HL-60/S4 (cell line): ENCODE results near the gene RGPD3.
"Not testable (repeated sequence)": the region's sequence is repeated elsewhere in the genome, so short reads cannot be mapped to it uniquely, and the experiment has no call there.

Experiments used
- in situ Hi-C: fragments of 300-500 bp; cut with MboI; formaldehyde crosslinking; loops from 2 replicates; pipeline ENCODE4 v1.14.3; 2022; ENCODE audit warnings: low sequenced_read_pairs

Gene RGPD3

DNA sequence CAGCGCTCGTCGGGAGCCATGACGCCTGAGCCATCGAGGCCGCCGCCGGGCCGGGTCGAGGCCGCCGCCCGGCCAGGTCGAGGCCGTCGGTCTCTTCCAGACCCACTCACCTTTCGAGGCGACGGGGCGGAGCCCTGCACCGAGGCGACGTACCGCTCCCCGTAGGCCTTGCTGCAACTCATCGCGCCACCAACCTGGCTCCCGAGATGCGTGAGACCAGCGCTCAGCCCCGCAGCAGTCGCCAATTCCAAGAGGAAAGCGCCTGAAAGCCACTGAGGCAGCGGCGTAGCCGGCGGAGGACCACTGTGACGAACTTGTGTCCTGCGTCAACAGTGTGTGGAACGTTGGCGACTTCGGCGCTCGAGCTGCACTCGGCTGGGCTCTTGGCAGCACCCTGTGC is at the start of gene RGPD3:
Gene RGPD3, minus strand, starts transcription at position 307 of the 400 bp plus-strand sequence. Its CDS starts 125 bp downstream, at position 182.
- in situ Hi-C loops: not testable (repeated sequence)

DNA sequence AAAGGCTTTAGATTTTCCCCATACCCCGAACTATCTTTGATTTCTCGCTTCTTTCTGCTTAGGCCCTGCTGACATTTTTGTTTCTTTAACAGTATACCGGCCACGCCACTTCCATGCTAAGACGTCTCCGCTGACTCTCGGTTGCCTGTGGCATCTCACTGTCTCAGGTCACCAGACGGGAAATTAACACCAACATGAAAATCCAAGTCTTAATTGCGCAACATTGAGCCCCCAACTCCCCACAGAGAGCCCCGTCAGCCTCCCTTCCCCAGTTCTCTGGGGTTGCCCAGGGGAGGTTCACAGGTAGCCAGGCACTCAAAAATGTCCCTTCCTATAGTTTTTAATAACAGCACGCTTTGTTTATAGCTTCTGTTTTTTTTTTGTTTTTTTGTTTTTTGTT is 49.1 kb upstream of the RGPD3 start:
- in situ Hi-C loops: no loop called here

DNA sequence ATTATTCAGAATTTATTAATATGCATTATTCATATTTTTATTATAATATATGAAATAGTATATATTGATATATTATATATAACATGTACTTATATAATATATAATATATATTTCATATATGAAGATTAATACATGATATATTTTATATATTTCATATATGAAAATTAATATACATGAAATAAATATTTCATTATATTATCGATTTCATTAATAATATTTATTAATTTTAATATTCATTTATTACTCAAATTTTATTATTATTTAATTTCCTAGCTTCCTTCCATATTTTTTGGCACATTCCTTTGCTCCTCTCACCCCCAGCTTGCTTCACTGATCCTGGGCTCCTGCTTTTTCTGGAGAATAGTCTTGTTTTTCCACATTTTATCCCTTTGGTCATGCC is 48.7 kb upstream of the RGPD3 start:
- in situ Hi-C loops: no loop called here

DNA sequence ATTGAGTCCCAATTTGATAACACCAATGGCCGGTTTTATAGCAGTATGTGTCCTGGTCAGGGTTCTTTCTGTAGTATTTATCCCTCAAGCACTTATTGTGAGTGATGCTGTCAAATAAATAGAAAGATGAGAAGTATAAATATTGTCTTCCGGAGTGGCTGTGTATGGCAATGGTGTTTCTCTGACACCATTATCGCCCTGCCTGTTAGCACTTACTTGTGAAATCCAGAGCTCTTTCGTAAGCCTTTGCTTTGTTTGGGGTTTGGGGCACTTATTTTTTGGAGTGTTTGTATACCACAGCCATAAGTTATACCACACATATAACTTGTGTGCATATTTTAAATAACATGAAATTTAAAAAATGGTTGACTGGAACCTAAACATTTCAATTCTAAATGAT is 48.2 kb upstream of the RGPD3 start:
- in situ Hi-C loops: no loop called here

DNA sequence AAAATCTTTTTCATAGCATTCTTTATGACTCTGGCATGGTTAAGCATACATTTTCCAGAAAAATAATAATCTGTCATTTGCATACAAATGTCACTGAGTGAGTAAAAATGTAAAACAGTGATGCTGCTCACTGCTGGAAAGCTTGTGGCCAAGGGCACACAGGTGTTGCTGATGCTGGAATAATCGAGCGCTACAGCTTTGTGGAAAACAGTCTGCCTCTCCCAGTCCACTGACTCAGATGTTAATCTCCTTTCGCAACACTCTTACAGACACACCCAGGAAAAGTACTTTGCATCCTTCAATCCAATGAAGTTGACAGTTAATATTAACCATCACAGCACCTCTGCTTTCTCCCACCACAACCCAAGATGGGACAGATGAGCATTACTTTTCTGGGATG is 46.6 kb upstream of the RGPD3 start:
- in situ Hi-C loops: not testable (repeated sequence)

DNA sequence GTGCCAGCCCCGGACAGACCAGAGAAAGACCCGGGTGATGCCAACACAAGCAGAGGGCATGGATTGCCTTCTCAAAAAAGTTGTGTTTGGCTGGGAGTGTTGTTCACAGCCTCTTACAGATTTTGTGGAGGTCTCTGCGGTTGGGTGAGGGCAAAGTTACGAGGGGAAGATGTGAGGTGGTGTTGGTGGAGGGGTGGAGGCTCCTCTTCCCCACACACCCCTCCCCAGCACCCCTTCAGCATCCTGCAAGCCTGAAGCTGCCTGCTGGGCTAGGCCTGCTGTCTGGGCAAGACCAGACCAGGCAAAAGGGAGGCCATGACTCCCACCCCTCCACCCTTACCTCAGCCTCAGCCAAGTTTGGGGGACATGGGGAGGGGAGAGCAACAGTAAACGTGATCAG is 45.2 kb upstream of the RGPD3 start:
- in situ Hi-C loops: not testable (repeated sequence)

DNA sequence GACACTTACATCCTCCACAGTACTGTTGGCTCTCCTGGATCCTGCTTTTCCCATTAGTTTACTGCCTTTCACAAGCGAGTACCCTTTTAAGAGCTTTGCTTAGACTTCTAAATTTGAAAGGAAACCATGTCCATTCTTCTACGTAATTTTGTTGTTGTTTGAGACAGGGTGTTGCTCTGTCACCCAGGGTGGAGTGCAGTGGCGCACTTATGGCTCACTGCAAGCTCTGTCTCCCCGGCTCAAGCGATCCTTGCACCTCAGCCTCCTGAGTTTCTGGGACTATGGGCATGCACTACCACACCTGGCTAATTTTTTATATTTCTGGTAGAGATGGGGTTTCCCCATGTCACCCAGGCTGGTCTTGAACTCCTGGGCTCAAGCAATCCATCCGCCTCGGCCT is 43.7 kb upstream of the RGPD3 start:
- in situ Hi-C loops: not testable (repeated sequence)

DNA sequence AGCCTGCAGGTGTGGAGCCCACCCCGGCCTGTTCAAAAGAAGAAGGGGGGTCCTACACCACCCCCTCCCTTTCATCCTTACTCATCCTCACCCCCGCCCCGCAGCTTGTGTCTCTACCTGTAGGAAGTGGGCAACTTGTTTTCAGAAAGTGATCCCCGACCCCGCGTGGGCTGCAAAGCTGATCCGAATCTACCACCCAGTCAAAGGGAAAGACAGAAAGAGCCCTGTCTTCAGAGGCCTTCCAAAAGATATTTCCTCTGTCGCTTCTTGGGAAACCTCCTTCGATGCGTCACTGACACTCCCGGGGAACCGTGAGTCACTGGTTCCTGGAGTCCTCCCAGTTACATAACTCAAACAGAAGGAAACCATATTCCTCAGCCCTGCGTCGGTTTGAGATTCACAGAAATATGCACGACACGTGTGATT is 43.3 kb upstream of the RGPD3 start:
- in situ Hi-C loops: not testable (repeated sequence)

DNA sequence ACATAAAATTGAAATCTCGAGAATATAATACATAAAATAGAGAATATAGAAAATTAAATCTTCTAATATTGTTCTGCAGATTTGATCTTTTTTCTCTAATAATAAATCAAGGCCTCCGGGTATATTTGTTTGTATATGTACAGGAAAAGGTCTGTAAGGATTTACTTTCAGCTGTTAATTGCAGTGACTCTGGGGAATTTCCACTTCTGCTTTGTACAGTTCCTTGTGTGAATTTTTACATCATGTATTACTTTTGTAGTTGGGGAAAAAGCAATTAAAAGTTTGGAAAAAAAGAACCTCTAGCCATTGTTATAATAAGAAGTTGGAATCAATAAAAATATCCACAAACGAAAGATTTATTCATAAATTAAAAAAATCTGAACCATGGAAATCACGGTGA is 42.6 kb upstream of the RGPD3 start:
- in situ Hi-C loops: not testable (repeated sequence)

DNA sequence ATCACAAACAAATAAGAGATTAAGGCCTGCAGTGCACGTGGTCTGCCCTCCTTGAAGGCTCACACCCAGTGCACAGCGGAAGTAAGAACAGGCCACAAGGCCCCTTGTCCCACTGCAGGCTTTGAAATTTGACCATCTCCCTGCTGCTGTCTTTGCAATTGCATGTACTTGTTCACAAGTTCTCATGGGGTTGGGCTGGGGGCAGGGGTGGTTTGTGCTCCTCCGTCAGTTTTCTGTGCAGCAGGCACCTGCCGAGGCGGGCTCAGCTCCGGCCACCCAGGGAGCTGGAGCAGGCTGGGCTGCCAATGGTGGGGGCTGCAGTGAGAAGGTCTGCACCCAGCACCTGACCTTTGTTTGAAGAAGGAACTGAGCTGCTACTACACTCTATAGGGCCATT is 41.2 kb upstream of the RGPD3 start:
- in situ Hi-C loops: not testable (repeated sequence)

DNA sequence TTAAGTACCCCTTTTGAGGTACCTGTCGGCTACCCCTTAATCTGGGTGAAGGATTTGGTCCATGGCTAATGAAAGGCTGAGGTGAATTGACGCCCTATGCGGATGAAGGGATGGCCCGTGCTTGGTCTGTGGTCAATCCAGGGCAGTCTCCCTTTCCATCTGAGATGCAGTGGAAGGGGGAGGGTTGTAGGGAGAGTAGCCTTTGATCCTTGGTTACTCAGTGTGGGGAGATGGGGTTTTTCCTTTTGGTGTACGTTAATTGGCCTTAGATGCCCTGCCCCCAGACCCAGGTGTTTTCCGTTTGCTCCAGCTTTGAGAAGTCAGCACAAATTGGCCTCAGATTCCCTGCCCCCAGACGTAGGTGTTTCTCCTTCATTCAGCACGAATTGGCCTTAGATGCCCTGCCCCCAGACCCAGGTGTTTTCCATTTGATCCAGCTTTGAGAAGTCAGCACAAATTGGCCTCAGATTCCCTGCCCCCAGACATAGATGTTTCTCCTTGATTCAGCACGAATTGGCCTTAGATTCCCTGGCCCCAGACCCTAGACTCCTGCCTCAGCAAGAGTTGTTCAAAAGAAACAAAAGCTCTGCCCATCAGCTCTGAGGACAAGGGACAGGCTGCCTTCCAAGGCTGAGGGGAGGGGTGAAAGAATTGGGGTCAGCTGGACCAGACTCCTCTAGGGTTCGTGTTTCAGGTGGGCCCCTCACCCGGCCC is 40.6 kb upstream of the RGPD3 start:
- in situ Hi-C loops: not testable (repeated sequence)

DNA sequence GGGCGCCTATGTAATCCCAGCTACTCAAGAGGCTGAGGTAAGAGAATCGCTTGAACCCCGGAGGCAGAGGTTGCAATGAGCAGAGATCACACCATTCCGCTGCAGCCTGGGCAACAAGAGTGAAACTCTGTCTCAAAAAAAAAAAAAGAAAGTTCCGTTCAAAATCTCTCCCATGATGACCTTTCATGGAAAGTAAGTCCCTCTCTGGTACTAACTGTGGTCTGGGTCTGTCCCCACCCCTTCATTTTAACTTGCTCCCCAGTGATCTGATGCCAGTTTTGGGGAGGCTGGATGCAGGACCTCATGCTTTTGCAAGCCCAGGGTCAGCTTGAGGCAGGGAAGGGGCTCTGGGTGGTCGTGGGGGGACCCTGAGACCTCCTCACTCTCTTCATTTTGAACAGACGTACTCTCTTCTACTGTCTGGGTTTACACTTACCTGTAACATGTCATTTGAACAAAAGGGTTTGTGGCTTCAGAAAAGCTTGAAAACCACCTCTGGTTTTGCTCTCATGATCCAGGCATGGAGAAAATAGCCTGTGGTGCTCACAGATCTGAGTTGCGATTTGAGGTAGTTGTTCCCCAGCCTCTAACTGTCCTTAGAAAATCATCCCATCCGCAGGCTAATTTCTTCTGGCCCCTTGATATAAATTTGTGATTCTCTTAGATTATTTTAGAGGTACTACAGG is 37.9 kb upstream of the RGPD3 start:
- in situ Hi-C loops: not testable (repeated sequence)

DNA sequence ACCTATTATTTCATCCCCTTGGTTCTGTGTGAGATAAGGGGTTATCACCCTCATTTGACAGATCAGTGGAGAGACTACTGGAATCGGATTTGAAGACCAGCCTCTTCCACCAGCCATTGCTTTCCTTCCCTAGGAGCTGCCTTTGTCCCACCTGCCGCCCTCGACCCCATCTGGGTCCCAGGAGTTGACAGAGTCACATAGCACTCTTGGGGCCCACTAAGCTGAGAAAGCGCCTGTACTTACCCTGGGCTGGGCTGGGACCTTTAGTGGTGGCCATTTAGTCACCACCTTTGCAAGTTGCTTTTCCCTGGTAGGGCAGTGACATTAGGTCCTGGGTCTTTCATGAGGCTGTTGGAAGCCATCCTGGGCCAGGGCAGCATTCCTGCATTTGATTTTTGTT is 36.6 kb upstream of the RGPD3 start:
- in situ Hi-C loops: not testable (repeated sequence)

DNA sequence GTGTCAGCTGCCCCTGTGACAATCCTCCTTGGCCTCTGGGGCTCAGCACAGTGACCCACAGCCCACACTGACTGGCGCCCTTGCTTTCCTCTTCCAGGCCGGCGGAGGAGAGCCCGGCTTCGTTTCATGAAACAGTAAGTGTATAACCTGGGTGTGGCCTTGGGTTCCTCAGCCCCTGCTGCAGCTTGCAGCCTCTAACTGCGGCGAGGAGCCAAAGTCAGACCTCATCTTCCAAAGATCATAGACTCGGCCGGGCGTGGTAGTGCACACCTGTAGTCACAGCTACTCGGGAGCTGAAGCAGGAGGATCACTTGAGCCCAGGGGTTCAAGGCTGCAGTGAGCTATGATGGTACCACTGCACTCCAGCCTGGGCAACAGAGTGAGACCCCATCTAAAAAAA is 36.0 kb upstream of the RGPD3 start:
- in situ Hi-C loops: not testable (repeated sequence)

DNA sequence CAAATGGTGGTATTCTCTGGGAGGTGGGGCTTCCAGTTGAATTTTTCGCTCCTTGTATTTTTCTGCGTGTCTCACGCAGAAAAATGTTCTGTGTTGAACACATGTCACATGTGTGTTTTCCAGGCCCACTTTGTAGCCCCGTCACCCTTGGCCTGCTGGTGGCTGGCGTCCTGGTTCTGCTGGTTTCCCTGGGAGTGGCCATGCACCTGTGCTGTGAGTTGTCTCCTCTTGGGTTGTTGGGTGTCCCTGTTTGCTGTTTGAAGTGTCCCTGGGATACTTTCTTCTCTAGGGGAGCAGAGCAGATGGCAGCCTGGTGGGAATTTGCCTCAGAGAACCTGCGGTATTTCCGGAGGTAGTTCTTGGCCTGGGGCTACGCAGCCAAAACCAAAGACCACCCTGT is 34.1 kb upstream of the RGPD3 start:
- in situ Hi-C loops: not testable (repeated sequence)

DNA sequence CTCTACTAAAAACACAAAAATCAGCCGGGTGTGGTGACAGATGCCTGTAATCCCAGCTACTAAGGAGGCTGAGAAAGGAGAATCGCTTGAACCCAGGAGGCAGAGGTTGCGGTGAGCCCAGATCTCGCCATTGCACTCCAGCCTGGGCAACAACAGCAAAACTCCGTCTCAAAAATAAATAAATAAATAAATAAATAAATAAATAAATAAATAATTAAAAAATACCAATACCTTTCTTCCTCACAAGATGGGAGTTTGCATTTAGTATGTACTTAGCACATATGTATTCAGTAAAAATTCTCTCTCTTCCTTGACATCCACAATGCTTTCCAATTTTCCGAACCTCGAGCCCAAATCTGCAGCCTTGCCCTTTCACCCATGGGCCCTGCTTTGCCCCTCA is 32.1 kb upstream of the RGPD3 start:
- in situ Hi-C loops: not testable (repeated sequence)

DNA sequence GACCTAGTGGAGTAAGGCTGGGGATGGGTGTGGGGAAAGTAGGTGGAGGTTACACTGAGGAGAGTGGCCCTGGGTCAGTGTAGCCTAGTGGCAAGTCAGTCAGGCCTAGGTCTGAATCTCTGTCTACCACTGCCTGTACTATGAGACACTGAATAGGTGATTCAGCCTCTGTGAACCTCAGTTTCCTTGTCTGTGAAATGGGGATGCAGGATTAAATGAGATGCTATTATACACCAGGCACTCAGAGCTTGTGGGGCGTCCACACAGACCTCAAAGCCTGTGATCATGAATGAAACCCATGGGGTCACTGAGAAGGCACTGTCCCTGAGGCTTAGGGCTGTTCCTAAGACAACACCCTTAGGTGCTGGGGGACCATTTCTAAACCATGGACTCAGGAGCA is 30.3 kb upstream of the RGPD3 start:
- in situ Hi-C loops: not testable (repeated sequence)

DNA sequence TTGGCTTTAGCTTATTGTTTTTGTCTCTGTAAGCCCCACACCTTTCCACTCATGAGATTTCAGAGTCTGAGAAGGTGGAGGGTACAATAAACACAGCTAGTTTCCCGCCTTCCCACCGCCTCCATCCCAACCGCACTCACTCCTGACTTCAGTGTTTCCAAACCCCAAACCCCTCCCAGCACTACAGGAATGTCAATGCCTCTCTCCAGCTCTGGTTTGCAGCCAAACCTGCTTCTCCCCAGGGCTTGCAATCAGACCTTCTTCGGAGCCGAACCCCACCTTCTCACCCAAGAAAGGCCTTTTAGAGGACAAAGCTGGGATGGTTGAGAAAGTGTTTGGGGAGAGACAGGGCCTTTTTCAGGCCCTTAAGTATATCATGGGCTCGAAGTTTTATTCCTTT is 24.7 kb upstream of the RGPD3 start:
- in situ Hi-C loops: not testable (repeated sequence)

DNA sequence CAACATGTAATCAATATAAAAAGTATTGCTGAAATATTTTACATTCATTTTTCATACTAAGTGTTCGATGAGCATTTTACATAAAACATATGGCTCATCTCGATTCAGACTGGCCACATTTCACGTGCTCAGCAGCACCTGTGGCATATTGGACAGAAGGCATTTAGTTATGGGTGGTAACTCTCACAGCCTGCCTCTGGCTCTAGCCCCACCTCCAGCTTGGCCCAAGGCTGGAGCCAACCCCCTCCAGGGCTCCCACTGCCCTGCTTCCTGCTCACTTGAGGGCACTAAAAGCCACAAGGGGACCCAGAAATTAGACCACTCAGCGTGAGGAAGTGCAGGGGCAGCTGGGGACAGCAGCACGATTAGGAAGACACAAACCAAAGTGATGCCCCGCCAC is 24.2 kb upstream of the RGPD3 start:
- in situ Hi-C loops: not testable (repeated sequence)

DNA sequence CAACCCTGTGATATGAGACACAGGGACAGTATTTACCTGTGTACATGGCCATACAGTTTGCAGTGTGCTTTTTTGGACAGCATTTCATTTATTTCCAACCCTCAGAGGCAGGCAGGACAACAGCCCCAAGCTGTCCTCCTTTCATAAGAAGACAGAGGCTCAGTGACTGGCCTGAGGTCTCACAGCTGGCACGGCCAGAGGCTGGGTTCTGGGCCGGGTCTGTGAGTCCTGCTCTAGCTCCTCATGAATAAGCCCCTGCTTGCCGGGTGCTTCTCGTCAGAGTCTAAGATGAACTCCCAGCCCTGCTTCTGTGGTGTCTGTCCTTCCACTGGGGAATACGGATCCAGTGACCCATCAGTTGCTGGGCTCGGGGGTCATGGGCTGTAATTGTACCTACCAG is 21.5 kb upstream of the RGPD3 start:
- in situ Hi-C loops: not testable (repeated sequence)

DNA sequence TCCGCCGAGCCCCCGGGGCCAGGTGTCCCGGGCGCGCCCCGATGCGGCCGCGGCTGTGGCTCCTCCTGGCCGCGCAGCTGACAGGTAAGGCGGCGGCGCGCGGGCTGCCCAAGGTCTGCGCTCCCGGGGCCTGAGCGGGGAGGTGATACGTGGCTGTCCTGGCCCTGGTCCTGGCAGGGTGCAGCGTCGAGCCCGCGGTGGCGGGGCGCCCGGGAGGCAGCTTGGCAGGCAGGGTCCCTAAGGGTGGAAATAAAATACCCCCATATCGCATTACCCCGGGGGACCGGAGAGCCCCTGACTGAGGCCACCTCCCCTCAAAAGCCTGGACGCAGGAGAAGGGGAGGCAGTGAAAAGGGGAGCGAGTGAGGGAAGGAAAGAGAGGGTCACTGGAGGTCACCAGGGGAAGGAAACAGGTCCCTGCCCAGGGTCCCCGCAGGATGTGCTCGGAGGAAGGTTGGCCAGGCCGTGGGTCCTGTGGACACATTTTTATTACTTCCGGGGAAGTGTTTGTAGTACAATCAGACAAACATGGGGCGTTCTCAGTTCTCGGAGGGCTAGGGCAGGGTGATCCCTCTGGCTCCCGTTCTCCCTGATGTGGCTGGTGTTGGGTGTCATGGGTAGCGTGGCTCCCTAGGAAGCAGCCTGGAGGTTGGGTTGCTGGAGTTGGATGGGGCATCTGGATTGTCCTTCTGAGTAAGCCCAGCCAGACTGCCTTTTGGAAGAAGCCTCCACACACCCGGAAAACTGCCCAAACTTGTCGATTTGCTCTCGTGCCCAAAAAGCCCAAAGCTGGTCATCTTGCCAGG is 19.4 kb upstream of the RGPD3 start:
- in situ Hi-C loops: not testable (repeated sequence)
